ENCODE data around the gene ITPRID2.

Gene ITPRID2

GRCh38 chr2:181882246-181883020 is 9.1 kb upstream of the ITPRID2 start:
- no peak for DNase-seq

DNA sequence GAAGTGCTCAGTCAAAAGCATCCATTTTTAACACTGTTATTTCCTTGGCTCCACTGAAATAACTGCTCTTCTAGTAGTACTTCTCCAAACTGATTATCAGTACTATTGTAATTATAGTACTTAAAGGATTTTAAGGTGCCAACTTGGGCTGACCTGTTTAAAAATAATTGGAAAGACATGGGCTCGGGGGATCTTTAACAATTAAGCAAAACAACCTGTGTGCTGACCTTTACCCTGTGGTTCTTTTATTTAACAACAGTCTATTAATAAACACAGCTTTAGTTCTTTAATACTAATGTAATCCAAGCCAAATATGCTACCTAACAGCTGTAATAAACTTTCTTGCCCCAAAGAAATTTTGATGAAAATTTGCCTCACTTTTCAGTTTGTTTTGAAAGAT is 6.9 kb upstream of the ITPRID2 start:
- DNase-seq = no peak

- DNase-seq = no peak
Measured at GRCh38 chr2:181885096-181885495, 6.4 kb upstream of the ITPRID2 start.

- no peak for DNase-seq
Measured at GRCh38 chr2:181886192-181886591, 5.3 kb upstream of the ITPRID2 start.

DNA sequence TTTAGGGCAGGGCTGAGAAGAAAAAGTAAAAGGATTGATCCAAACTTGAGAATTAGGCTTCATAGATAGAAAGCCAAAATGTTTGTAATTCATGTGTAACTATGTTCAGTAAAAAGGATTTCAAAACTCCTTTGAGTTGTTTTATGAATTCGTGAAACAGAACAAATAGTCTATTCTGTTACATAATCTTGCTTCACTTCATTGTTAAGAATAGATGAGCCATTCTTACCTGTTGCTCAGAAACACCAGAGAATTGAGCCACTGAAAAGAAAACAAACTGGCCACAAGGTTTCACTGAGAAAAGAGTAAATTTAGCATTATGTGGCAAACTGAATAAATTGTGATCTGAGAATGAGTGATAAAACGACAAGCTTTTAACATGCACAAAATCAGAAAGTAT is 4.5 kb upstream of the ITPRID2 start:
- DNase-seq = no peak

- DNase-seq = no peak
Measured at GRCh38 chr2:181889776-181890175, 1.8 kb upstream of the ITPRID2 start.

DNA sequence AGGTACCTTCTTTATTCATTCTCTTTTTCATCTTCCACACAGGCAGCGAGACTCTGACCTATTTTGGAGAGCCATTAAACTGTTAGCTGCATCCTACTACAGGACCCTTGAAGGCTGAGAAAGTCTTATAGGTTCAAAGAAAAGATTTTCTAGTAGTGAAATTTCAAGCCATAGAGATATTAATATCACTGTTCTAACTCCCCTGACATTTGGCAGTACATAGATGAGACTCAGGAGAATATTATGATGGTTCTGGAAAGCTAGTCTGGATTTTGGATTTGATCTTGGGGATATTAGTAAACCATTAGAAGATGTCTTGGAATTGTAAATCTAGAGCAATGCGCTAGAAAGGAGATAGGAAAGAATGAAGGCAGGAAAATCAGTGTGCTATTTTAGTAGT is 1.3 kb upstream of the ITPRID2 start:
- DNase-seq = no peak

- DNase-seq = peak; percentile 49
Measured at GRCh38 chr2:181891966-181892798, 652 bp downstream of the ITPRID2 start.

GRCh38 chr2:181892799-181893435 is 1.4 kb downstream of the ITPRID2 start:
- DNase-seq = peak; percentile 49

GRCh38 chr2:181894381-181894780 is 2.9 kb downstream of the ITPRID2 start:
- no peak for DNase-seq

- DNase-seq = no peak
Measured at GRCh38 chr2:181895818-181896217, 4.3 kb downstream of the ITPRID2 start.

GRCh38 chr2:181896286-181896685 is 4.8 kb downstream of the ITPRID2 start:
- no peak for DNase-seq

DNA sequence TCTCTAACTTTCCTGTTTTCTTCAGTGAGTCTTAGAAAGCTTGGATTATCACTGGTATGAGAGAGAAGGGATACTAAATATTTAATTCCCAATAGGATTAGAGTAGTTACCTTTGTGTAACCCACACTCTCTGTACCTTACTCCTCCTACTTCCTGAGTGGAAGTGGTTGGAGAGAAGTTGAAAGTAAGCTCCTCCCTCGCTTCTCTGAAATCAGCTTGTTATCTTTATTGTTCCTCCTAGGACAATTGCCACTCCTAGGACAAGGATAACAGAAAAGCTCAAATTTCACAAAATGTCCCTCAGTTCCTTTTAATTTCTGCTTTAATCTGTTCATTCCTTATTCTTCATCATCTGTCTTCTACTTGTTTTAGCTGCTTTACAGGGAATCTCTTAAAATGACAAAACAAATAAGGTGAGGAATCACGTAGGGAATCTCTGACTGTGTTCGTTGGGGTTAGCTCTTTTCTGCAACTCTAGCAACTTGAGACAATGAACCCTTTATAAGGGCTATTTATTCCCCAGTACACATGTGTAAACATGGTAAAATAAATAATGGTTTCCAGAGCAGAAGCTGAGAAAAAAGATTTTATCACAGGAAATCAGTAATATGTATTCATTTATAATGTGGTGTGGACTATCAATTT is 8.6 kb downstream of the ITPRID2 start:
- DNase-seq = no peak

DNA sequence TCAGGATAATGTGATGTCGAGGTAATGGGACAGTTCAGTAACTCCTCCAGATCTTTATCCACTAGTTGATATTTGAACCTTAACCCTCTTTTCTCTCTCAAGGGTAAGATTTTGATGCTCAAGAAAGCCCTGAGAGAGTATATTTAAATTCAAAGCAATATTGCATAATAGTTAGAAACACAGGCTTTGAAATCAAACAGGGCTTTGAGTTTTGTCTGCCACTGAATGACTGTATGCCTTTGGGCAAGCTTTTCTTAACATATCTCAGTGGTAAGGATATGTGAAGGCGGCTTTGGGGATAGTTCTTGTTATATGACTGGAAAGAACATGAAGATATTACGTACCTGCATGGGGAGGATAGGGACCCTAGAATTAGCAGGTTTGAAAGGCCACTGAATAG is 11.1 kb downstream of the ITPRID2 start:
- no peak for DNase-seq

GRCh38 chr2:181904022-181904632 is 12.6 kb downstream of the ITPRID2 start:
- no peak for DNase-seq

DNA sequence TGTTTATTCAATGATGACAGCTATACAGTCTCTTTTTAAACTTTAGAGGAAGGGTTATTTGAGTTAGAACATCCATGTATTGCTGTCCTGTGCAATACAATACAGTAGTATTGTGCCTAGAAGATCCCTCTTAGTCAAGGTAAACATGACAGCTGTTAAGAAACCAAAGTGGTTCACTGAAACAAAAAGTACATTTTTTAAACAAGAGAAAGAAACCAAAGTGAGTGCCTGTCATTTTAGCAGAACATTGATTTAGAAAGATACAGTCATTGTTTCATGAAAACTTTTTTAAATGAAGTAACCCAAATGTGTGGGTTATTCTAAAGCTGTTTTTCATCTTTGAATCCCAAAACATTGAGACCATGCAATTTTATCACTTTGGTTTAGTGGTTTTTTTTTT is 15.5 kb downstream of the ITPRID2 start:
- no peak for DNase-seq

GRCh38 chr2:181907635-181908034 is 16.1 kb downstream of the ITPRID2 start:
- no peak for DNase-seq

GRCh38 chr2:181910028-181910831 is 18.7 kb downstream of the ITPRID2 start:
- no peak for DNase-seq

- no peak for DNase-seq
Measured at GRCh38 chr2:181911830-181912229, 20.3 kb downstream of the ITPRID2 start.

- DNase-seq = no peak
Measured at GRCh38 chr2:181915102-181915501, 23.6 kb downstream of the ITPRID2 start.

GRCh38 chr2:181916726-181917718 is 25.5 kb downstream of the ITPRID2 start:
- DNase-seq = no peak

Measured in SHP77 treated with DMSO at 0.1 percent for 48 hours (cell line).